Ishikawa (cell line): ENCODE data around the gene PLPPR3.

Experiments
- CREB1 ChIP-seq: IDR thresholded peaks from 2 replicates; pipeline ENCODE4 v1.6.1; 2012; ENCODE audit warnings: low read depth
- RAD21 ChIP-seq: IDR thresholded peaks from 2 replicates; pipeline ENCODE4 v1.6.1; 2012; ENCODE audit warnings: low read depth
- TF ChIP-seq, protein P1 (sequence below): IDR thresholded peaks from 2 replicates; pipeline ENCODE4 v1.6.1; 2012

DNA sequence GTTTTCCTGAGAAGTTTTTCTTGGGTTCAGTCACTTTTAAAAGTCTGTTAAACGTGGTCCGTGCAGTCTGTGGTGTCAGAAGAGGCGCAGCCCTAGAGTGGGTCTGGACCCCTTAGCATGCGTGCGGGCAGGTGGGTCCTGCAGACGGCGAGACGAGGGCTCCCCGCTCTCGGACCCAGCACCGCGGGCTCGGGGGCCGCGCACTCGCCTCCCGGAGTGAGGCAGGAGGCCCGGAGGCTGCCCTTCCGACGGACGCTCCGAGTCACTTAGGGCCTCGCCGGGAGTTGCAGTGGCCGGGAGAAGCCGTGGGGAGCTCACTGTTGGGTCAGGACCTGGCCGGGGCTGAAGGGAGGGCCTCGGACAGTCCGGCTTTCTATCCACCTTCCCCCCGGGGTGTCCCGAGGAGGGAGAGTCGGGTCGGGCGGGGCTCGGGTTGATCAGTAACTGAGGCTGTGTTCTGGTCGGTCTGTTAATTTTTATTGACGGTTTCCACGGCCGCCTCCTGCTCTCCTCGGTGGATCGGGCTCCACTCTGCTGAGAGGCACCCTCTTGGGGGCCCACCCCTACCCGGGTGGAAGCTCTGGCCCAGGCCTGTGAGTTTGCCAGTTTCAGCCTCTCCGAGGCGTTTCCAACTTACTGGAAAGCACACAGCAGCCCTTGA is 23.2 kb downstream of the PLPPR3 start:
- TF ChIP-seq, protein P1, sequence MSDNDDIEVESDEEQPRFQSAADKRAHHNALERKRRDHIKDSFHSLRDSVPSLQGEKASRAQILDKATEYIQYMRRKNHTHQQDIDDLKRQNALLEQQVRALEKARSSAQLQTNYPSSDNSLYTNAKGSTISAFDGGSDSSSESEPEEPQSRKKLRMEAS = no peak
- TF ChIP-seq CREB1 (no peak), RAD21 (no peak)
